Activated T-cell treated with anti-CD3 and anti-CD28 coated beads for 4 hours (primary cell): Measurements from ENCODE around the gene CEP95.
"Not testable (repeated sequence)": the region's sequence is repeated elsewhere in the genome, so short reads cannot be mapped to it uniquely, and the experiment has no call there.

Experiments
- DNase-seq: peaks from one replicate; pipeline ENCODE4 v3.0.0-alpha.2; 2020

Gene CEP95

GRCh38 chr17:64527914-64528313 is 21.1 kb downstream of the CEP95 start:
- DNase-seq, result no peak

DNA sequence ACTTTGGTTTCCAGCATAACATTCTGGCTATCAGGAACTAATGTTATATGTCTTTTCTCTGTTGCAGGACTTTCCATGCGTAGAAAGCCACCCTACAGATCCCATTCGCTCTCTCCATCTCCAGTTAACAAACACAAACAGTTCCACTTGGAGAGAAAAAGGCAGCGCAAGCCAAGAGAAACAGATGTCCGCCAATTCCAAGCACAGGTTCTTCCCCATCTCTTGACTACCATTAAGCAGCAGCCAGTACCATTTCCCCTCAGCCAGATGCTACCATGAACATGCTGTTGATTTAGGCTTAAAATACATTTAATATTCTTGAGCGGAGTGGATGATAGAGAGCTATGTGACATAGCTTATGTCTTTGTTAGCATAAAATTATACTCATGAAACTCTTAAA is 22.4 kb downstream of the CEP95 start:
- no peak for DNase-seq

DNA sequence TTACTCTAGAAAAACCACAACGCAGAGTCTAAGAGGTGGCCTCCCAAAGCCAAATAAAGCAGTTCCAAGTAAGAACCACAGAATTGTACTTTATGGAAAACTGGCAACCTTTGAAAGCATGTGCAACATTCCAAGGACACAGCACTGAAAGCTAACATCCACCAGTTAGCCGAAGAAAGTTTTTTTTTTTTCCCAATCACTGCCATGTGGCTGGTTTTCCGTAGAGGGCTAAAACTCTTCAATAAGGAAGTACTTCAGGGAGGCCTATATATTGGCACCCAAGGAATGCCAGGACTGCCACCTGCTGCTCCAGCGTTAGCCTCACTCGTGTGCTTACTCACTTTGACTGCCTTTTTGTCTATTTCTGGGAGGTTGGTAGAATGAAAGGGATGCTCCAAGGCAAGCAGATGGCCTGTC is 25.2 kb downstream of the CEP95 start:
- no peak for DNase-seq

DNA sequence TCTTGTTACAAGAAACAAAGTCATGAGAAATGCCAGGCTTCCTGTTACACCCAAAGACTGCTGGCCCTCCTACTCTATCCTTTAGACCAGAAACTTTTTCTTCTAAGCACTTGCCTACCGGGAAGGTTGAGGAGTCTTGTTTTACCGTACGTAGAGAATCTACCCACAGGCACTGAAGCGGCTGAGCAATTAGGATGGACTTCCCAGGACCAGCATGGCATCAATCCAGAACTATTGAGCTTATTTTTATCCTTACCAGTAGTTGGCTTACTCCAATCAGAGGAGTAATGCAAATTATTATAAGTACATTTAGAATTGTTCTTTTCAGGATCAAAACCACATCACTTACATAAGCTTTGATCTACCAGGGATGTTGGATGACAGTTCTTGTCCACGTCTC is 25.6 kb downstream of the CEP95 start:
- DNase-seq, result no peak

DNA sequence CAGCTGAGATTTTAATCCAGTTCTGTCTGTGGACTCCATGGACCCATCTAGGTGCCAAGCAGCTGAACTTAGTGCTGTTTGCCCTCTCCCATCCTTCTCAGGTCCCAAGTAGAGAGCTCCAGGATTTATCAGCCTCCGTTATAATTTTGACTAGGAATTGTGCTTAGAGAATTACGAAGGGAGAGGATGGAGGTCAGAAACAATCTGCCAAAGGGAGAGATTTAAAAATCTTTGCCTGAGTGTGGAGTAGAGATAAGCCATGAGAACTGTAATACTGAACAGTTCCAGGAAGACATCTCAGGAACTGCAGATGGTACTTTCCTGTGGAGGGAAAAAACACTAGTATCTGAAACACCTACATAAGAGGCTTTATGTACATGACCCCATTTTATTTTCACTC is 27.0 kb downstream of the CEP95 start:
- no peak for DNase-seq

DNA sequence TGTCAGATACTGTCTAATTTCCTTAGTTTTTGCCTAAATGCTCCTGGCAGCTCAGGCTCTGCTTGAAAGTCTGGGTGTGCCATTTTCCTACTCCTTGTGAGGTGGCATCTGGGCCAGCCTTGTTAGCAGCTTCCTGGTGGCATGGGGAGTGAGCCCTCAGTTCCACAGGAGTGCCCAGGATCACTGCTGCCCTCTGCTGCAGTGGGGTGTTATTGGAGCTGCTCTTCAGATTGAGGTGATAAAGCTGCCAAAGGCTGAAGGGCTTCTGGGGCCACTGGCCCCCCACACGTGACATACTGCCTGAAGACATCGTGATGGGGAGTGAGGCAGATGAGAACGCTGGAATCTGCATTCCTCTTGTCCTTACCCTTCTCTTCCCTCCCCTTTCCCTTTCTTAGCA is 27.4 kb downstream of the CEP95 start:
- DNase-seq, result no peak

- DNase-seq, result no peak
Measured at GRCh38 chr17:64535357-64535756, 28.6 kb downstream of the CEP95 start.

- no peak for DNase-seq
Measured at GRCh38 chr17:64536913-64537312, 30.1 kb downstream of the CEP95 start.

- DNase-seq, result no peak
Measured at GRCh38 chr17:64537488-64537887, 30.7 kb downstream of the CEP95 start.

DNA sequence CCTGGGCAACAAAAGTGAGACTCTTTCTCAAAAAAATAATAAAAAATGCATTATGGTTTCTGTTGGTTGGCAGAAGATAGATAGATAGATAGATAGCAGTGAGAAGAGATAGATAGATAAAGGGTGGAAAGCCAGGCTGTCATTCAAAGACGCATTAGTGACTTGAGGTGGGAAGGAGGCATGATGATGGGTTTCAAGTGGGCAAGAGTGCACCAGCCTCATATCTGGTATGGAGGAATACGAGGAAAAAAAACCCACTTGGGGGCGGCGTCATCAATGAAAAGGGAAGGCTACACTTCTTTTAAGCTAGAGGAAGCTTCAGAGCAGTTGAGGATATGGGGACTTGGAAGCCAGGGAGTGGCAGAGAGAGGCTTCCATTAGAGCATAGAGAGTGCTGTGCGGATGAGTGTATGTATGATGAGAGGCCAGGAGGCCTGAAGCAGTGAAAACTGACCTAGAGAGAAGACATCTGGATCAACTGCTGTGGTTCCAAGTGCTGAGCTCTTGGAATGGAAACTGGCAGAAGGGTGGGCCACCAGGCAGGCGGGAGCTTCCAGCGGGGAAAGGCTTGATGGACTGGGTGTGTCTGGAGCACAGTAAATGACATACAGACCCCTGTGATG is 31.8 kb downstream of the CEP95 start:
- DNase-seq, result no peak

DNA sequence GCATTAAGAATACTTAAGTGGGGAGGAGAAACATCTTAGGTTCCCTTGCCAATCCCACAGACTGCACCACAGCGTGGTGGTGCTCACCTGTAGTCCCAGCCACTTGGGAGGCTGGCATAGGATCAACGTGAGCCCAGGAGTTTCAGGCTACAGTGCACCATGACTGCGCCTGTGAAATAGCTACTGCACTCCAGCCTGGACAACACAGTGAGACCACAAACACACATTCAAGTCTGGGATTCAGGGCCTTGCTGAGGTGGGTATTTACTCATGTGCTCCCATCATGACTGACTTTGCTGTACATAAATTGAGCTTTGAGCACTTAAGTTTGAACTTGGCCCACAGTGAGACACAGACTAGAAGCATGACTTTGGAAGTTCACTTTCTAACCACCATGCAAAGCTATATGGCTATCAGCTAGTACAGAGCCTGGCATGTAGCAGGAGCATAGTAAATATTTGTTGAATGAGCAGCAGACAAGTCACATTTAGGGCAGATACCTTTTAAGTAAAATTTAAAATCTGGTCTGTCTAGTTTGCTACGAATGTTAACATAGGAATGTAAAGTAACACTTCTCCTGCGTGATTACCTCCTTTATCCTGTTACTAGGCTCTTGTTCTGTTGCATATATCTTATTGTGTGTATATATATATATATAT is 33.5 kb downstream of the CEP95 start:
- no peak for DNase-seq

- no peak for DNase-seq
Measured at GRCh38 chr17:64544742-64545141, 38.0 kb downstream of the CEP95 start.

DNA sequence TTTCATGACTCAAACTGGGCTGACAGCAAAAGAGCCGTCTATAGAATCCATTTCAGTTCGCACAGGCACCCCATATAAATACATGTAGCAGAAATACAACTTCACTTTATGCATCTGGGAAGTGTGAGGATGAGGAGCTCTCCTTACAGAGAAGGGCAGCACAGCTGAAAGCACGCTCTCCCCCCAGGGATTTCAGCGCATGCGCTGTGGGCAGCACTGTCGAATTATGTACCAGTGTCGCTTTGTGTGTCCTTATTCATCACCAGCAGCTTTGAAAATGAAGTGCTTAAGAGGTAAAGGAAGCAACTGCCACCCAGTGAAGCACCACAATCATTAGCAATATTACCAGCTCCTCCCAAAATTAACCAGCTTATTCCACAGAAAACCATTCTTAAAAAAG is 39.9 kb downstream of the CEP95 start:
- DNase-seq, result no peak

- DNase-seq, result no peak
Measured at GRCh38 chr17:64547319-64547718, 40.5 kb downstream of the CEP95 start.

- no peak for DNase-seq
Measured at GRCh38 chr17:64551461-64551860, 44.7 kb downstream of the CEP95 start.

GRCh38 chr17:64554028-64554637 is 47.4 kb downstream of the CEP95 start:
- no peak for DNase-seq

GRCh38 chr17:64555281-64555680 is 48.5 kb downstream of the CEP95 start:
- no peak for DNase-seq

- no peak for DNase-seq
Measured at GRCh38 chr17:64564098-64564497, 57.3 kb downstream of the CEP95 start.

DNA sequence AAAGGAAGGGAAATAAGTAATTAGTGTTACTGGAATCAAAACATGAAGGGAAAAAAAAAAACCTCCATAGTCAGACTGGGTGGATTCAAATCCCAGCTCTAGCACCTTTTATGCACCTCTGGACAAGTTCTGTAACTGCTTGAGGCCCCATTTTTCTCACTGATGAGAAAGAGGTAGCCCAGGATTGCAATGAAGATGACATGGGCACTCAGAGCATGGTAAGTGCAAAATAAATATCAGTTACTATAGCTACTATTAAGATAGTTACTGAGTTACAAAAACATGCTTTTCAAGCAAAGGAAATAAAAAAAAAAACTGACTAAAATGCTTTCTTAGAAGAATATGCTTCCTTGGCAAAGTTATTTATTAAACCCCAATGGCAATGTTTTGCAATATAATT is 58.8 kb downstream of the CEP95 start:
- no peak for DNase-seq

DNA sequence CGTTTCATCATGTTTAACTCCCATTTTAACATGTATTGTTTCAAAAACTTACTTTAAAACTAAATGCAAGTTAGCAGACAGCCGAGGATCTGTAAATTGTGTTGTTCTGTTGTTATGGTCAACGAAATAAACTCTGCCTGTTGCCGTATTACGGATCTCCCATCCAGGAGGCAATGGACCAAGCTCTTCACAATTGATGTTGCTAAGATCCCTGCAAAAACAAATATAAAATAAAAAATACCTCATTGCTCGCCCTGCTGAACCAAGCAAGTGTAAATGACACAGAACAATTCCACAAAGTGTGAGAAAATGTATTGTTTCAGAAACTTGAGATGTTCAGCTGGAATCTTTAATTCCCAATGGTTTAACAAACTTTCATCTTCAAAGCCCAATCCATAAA is 65.0 kb downstream of the CEP95 start:
- no peak for DNase-seq

GRCh38 chr17:64572682-64573154 is 65.9 kb downstream of the CEP95 start:
- no peak for DNase-seq

DNA sequence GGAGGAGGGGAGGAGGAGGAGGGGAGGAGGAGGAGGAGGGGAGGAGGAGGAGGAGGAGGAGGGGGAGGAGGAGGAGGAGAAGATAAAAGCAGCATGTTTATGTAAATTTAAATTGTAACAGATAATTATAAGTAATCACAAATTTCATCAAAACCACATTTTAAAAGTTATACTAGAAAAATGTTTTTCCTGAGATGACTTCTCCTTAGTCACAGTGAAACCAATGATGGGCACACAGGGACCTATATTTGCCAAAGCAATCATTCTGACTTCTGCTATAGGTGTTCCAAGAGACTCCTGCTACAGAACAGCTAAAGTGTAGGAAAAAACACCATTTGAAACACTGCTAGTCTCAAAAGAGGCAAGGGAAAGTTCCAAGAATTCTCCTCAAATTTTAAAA is 66.4 kb downstream of the CEP95 start:
- DNase-seq, result no peak

DNA sequence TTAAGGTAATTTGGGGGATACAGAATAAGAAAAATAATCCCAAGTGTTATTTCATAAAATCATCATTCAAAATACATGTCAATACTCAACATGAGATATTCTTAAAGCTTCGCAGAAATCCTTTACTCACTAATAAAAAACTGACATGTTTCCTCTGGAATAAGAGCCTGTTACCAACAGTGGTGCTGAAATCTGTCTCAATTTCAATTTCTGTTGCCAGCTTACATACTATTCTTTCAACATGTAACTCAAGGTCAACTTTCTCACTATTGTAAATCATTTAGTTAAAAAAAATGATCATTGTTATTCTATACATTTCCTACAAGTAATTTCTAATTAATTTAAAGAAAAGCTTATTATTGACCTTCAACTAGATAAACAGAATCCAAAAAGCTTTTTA is 67.9 kb downstream of the CEP95 start:
- DNase-seq, result no peak

GRCh38 chr17:64575431-64575830 is 68.7 kb downstream of the CEP95 start:
- no peak for DNase-seq

GRCh38 chr17:64577025-64577424 is 70.2 kb downstream of the CEP95 start:
- DNase-seq, result not testable (repeated sequence)
